Fibroblast of lung (primary cell): ENCODE results near the gene AFF2.

Experiments
- EZH2 ChIP-seq: IDR thresholded peaks from 2 replicates; pipeline ENCODE4 v1.5.1; 2012; ENCODE audit warnings: low read length, control low read depth, mild to moderate bottlenecking; ENCODE audit errors: missing control alignments
- TF ChIP-seq, protein P1 (sequence below), 2 donors: IDR thresholded peaks in 1 of 2; conservative IDR thresholded peaks in 1 of 2; 1 replicate in 1 of 2; 2 replicates in 1 of 2; pipeline ENCODE4 v1.5.1; 2011 to 2012; ENCODE audit warnings: low read length in 2 of 2, control low read depth in 1 of 2, inconsistent platforms in 1 of 2, low read depth in 1 of 2, mild to moderate bottlenecking in 1 of 2

DNA sequence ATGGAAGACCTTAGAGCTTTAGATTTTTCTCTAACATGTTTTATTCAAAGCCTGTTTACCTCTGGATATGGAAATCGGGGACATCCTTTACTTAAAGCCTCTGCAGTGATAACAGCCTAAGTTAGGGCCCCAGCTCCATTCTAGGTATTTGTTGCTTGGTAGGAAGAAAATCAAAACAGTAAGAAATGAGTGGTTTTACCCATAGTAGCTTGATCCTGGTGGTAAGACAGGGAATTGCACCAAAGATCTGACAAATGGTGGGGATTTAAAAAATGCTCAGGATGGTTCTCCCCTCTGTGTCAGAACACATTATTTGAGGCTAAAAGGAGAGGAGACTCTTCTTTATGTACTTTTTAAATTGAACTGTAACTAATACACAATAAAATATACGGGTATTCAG is 52.4 kb downstream of the AFF2 start:
- TF ChIP-seq, protein P1, sequence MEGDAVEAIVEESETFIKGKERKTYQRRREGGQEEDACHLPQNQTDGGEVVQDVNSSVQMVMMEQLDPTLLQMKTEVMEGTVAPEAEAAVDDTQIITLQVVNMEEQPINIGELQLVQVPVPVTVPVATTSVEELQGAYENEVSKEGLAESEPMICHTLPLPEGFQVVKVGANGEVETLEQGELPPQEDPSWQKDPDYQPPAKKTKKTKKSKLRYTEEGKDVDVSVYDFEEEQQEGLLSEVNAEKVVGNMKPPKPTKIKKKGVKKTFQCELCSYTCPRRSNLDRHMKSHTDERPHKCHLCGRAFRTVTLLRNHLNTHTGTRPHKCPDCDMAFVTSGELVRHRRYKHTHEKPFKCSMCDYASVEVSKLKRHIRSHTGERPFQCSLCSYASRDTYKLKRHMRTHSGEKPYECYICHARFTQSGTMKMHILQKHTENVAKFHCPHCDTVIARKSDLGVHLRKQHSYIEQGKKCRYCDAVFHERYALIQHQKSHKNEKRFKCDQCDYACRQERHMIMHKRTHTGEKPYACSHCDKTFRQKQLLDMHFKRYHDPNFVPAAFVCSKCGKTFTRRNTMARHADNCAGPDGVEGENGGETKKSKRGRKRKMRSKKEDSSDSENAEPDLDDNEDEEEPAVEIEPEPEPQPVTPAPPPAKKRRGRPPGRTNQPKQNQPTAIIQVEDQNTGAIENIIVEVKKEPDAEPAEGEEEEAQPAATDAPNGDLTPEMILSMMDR (conservative IDR thresholded peaks at IDR 0.05 in 1 of 2, IDR thresholded peaks at IDR 0.05 in 1 of 2; ENCODE audit: low read depth in 1 of 2, low read length in 2 of 2): peak in 1 of 2 donors; percentile 25
- TF ChIP-seq EZH2: no peak
